HTR-8/SVneo (cell line): ENCODE data around the gene BCL2L2.

Experiments
- DNase-seq: peaks from one replicate; pipeline ENCODE4 v3.0.0; 2011; ENCODE audit warnings: low spot score, mixed read lengths; ENCODE audit not compliant: insufficient read length
- FAIRE-seq: peaks from 2 replicates; lab custom pipeline; 2011; peaks lifted over from hg19 to GRCh38; lab: Jason Lieb, UNC

BCL2L2 gene

GRCh38 chr14:23299211-23299957, 7.2 kb upstream of the BCL2L2 start:
- DNase-seq (peak; percentile 19), FAIRE-seq (no peak)

- FAIRE-seq, result no peak
- DNase-seq, result no peak
These were observed 6.5 kb upstream of the BCL2L2 start for GRCh38 chr14:23299986-23300686.

- FAIRE-seq (no peak), DNase-seq (peak; percentile 6)
These were observed 5.9 kb upstream of the BCL2L2 start for GRCh38 chr14:23300687-23301223.

- FAIRE-seq, result peak; percentile 44
- DNase-seq, result peak; percentile 90
These were observed 5.2 kb upstream of the BCL2L2 start for GRCh38 chr14:23301288-23301968.

GRCh38 chr14:23301969-23302289, 4.7 kb upstream of the BCL2L2 start:
- DNase-seq (no peak), FAIRE-seq (no peak)

- DNase-seq (peak; percentile 14), FAIRE-seq (no peak)
These were observed 4.1 kb upstream of the BCL2L2 start, which contains the start of gene PPP1R3E for GRCh38 chr14:23302290-23303225. Gene PPP1R3E, minus strand, starts transcription at chr14:23302859. Its CDS starts 283 bp downstream, at chr14:23302576.

GRCh38 chr14:23307146-23307530, 505 bp downstream of the BCL2L2 start:
- DNase-seq (no peak), FAIRE-seq (no peak)

GRCh38 chr14:23307687-23308644, 1.3 kb downstream of the BCL2L2 start:
- no peak for DNase-seq
- no peak for FAIRE-seq

GRCh38 chr14:23308721-23309445, 2.2 kb downstream of the BCL2L2 start:
- DNase-seq, result no peak
- FAIRE-seq, result no peak

GRCh38 chr14:23310546-23310945, 3.9 kb downstream of the BCL2L2 start:
- DNase-seq, result no peak
- no peak for FAIRE-seq

- DNase-seq, result no peak
- no peak for FAIRE-seq
These were observed 9.7 kb downstream of the BCL2L2 start for GRCh38 chr14:23316300-23316699.

GRCh38 chr14:23319746-23320583, 13.3 kb downstream of the BCL2L2 start:
- FAIRE-seq (no peak), DNase-seq (no peak)

GRCh38 chr14:23320584-23321571, 14.2 kb downstream of the BCL2L2 start, which contains the start of gene PABPN1:
Gene PABPN1, plus strand, starts transcription at chr14:23321457. Its CDS starts 13 bp downstream, at chr14:23321470.
- peak; percentile 91 for DNase-seq
- FAIRE-seq, result no peak

GRCh38 chr14:23321572-23322547, 15.2 kb downstream of the BCL2L2 start:
- FAIRE-seq, result no peak

More at GRCh38 chr14:23321572-23322547, 15.2 kb downstream of the BCL2L2 start:
- DNase-seq, result peak; percentile 15
